SHP77 (cell line): Measurements from ENCODE around the gene SCNN1B.
"Not testable (repeated sequence)": the region's sequence is repeated elsewhere in the genome, so short reads cannot be mapped to it uniquely, and the experiment has no call there.

Source experiments
- DNase-seq, 2 experiments: peaks; one replicate each; lab custom pipeline; 2025; lab: John Stamatoyannopoulos, UW

SCNN1B gene

DNA sequence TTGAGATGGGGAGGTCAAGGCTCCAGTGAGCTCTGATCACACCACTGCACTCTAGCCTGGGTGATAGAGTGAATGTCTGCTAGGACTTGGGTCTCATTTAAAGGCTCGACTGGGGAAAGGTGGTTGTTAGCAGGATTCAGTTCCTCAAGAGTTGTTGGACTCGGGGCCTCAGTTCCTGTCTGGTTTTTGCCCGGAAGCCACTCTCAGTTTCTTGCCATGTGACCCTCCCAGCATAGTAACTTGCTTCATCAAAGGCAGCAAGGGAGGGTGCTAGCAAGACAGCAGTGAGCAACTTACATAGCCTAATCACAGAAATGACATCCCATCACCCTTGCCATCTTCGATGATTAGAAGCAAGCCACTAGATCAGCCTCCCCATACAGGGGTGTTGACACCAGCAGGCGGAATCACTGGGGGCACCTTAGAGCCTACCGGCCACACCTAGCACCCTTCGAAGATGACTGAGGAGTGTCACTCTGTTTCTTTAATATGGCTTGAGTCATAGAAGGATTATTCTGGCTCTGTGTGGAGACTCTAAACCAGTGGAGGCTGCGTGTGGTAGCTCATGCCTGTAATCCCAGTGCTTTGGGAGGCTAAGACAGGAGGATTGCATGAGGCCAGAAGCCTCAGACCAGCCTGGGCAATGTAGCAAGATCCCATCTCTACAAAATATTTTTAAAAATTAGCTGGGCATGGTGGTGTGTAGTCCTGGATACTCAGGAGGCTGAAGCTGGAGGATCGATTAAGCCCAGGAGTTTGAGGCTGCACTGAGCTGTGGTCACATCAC, 13.2 kb upstream of the SCNN1B start:
- no peak for DNase-seq

- DNase-seq, result no peak
These were observed 11.7 kb upstream of the SCNN1B start for GRCh38 chr16:23290189-23291062.

DNA sequence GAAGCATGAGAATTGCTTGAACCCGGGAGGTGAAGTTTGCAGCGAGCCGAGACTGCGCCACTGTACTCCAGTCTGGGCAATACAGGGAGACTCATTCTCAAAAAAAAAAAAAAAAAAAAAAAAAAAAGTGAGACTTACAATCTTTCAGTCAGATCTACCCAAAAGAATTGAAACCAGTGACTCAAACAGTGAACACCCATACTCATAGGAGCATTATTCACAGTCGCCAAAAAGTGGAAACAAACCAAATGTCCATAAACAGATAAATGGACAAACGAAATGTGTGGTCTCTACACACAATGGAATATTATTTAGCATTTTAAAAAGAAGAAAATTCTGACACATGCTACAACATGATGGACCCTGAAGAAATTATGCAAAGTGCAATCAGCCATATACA, 9.1 kb upstream of the SCNN1B start:
- no peak for DNase-seq

DNA sequence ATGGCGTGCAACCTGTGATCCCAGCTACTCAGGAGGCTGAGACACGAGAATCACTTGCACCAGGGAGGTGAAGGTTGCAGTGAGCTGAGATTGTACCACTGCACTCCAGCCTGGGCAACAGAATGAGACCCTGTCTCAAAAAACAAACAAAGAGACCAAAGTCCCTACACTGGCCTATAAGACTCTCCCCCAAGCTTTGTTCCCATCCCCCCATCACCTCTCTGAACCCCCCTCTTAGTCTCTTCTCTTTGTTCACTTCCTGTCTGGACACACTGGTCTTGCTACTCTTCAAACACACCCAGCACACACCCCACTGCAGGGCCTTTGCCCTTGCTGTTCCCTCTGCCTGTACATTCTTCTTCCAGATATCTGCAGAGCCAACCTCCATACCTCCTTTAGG, 7.8 kb upstream of the SCNN1B start:
- DNase-seq, result no peak

GRCh38 chr16:23296994-23297393, 5.1 kb upstream of the SCNN1B start:
- peak in 1 of 2 experiments; percentile 3 for DNase-seq

- no peak for DNase-seq
These were observed 3.7 kb upstream of the SCNN1B start for GRCh38 chr16:23298290-23298915.

- not testable (repeated sequence) for DNase-seq
These were observed 2.3 kb upstream of the SCNN1B start for GRCh38 chr16:23299815-23300214.

DNA sequence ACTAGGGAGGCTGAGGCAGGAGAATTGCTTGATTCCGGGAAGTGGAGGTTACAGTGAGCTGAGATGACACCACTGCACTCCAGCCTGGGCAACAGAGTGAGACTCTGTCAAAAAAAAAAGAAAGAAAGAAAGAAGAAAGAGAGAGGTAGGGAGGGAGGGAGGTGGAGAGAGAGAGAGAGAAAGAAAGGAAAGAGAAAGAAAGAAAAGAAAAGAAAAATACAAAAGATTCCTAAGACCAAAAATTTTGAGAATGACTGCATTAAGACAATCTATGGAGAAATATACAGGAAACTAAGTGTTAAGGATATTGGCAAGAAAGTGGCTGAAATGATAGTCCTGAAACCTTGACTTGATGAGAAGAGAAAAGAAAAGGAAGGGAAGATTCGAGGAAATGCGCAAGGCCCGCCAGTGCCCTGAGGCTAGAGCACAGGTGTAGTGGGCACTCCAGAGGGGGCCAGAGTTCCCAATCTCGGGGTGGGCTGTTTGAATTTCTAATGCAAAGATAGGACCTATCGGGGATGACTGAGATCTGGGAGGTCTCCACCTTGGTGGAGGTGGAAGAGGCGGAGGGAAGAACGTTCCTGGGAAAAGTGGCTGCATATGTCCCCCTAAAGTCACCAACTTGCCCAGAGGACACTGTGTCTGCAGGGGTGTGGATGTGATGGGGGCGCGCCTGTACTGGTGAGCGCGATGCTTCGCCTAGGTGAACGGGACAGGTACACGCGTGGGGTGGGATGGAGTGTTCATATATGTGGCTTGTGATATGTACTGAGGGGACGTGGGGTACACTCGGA, 654 bp upstream of the SCNN1B start:
- DNase-seq, result no peak

- DNase-seq, result no peak
These were observed 1.6 kb downstream of the SCNN1B start for GRCh38 chr16:23303685-23304084.

GRCh38 chr16:23304620-23305019, 2.5 kb downstream of the SCNN1B start:
- no peak for DNase-seq

GRCh38 chr16:23306199-23307100, 4.3 kb downstream of the SCNN1B start:
- no peak for DNase-seq

GRCh38 chr16:23310217-23310616, 8.1 kb downstream of the SCNN1B start:
- no peak for DNase-seq

DNA sequence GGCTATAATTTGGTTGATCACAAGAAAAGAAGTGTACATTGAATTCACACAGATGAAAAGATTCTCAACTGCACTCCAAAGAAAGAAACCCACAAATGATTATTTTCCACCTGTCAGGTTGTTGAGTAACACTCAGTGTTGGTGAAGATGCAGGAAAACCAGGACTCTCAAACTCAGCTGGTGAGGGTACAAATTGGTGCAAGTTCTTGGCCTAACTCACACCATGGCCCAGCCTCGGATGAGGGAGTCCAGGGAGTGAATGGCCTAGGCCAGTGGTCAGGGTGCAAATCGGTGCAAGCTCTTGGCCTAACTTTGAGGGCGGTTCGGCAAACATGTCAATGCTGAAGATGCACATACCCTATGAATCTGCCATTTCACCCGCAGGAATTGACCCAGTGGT, 8.6 kb downstream of the SCNN1B start:
- no peak for DNase-seq

- no peak for DNase-seq
These were observed 14.1 kb downstream of the SCNN1B start for GRCh38 chr16:23316232-23316631.

DNA sequence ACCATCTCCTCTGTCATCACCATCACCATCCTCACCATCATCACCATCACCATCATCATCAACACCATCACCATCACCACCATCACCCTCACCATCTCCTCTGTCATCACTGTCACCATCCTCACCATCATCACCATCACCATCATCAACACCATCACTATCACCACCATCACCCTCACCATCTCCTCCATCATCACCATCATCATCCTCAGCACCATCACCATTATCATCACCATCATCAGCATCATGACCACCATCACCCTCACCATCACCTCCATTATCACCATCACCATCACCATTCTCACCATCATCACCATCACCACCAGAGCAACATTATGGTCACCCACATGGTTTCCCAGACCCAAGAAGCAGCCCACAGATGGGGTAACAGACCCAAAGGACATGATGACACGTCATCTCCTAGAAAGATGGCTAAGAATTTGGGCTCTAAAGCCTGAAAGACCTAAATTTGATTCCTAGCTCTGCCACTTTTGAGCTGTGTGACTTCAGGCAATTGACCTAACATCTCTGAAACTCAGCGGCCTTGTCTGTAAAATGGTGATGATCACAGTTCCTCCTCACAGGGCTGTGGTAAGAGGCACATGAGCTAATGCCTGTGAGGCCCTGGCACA, 14.6 kb downstream of the SCNN1B start:
- DNase-seq, result no peak

GRCh38 chr16:23317266-23317661, 15.2 kb downstream of the SCNN1B start:
- peak; percentile 39 to 47 for DNase-seq

DNA sequence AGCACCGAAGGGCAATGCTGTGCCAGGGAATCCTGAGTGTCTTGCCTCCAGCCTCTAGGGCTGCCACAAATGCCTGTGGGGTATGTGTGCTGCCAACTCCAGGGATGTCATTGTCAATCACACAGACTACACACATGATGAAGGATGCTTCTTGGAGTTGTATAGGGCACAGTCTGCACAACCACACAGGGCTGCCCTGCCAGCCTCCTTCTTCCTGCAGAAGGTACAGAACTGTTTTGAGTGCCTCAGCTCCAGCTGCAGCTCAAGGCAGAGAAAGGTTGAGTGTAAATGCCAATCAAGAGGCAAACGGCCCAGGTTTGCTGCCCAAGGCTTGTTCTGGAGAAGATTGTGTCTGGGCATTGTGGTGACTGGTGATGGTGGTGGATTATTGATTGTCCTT, 15.6 kb downstream of the SCNN1B start:
- DNase-seq, result no peak

DNA sequence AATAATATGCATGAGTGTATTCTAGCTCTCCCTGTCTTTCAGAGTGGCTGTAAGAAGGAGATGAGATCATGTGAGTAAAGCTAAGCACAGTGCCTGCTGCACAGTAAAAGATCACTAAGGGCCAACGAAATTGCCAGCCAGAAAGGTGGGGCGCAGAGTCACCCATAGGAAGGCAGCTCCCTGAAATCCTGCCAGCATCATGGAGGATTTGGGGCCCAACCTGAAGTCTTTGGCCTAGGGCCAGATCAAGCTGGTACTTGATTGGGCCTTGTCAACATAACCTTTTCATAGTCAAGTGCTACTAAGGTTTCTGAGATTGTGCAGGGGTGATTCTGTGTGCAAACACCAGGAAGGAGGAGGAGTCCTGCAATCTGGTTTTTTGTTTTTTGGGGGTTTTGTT, 16.5 kb downstream of the SCNN1B start:
- no peak for DNase-seq

- DNase-seq, result no peak
These were observed 17.9 kb downstream of the SCNN1B start for GRCh38 chr16:23319861-23320615.

GRCh38 chr16:23320693-23321092, 18.6 kb downstream of the SCNN1B start:
- DNase-seq, result no peak
